Activated B cell treated with CpG ODN at 0.5 μM for 24 hours (primary cell): ENCODE measurements around the gene POLD4. TPM values are rescaled to one million over a fixed set of nuclear protein-coding genes. Genes with fewer than 3 reads are reported as not detected.
A peak's percentile ranks its signal among the peaks of the same experiment; 100 is the strongest.

Experiments
- ATAC-seq: fragments of 200-7000 bp; cut with Tn5 transposase; one replicate; pipeline ENCODE4 v1.10.0; 2021; ENCODE audit warnings: low read depth, mild to moderate bottlenecking, moderate library complexity
- CTCF ChIA-PET: fragments of 350-600 bp; sonication (Branson Sonifier 250); formaldehyde crosslinking; loops from one replicate; lab custom pipeline; 2021; ENCODE audit warnings: antibody characterized with exemption; lab: Charles Lee
- POLR2A ChIA-PET: fragments of 350-600 bp; sonication (Branson Sonifier 250); formaldehyde crosslinking; loops from one replicate; lab custom pipeline; 2021; ENCODE audit warnings: antibody characterized with exemption; lab: Charles Lee
- DNase-seq: peaks from one replicate; pipeline ENCODE4 v3.0.0; 2022
- H3K27ac Mint-ChIP-seq: one replicate; pipeline ENCODE4 v1.8.0; 2020; ENCODE audit warnings: mixed read lengths
- H3K27me3 Mint-ChIP-seq: one replicate; pipeline ENCODE4 v1.8.0; 2021; ENCODE audit warnings: mixed read lengths
- H3K36me3 Mint-ChIP-seq: one replicate; pipeline ENCODE4 v1.8.0; 2021; ENCODE audit warnings: low read depth, mixed read lengths
- H3K4me1 Mint-ChIP-seq: one replicate; pipeline ENCODE4 v1.8.0; 2021; ENCODE audit warnings: mixed read lengths
- H3K4me3 Mint-ChIP-seq: one replicate; pipeline ENCODE4 v1.8.0; 2020; ENCODE audit warnings: mild to moderate bottlenecking, mixed read lengths
- H3K9me3 Mint-ChIP-seq: one replicate; pipeline ENCODE4 v1.8.0; 2020; ENCODE audit warnings: mixed read lengths
- intact Hi-C: fragments of 100-400 bp; cut with micrococcal nuclease; formaldehyde crosslinking; loops from one replicate; pipeline ENCODE4 v1.15.1; 2024
- total RNA-seq: library from RNA; stranded (reverse); gene quantifications from 2 replicates; pipeline ENCODE4 v1.2.3, GENCODE V29; 2022
- TF ChIP-seq, protein P1 (sequence below): fragments of 200-600 bp; IDR thresholded peaks from one replicate; pipeline ENCODE4 v1.8.0; 2022; ENCODE audit warnings: antibody characterized with exemption, mild to moderate bottlenecking

POLD4 gene
- total RNA-seq, 1 donor from 2014 or later, result 166 TPM

- ChIA-PET POLR2A (interaction anchor here (1.0 to 26.3 kb wide), 6 partner anchors 13 to 87 kb away, joined by 3 to 1307 read pairs (median 4); partner anchors contain the start of genes ANKRD13D, CLCF1 and PPP1CA), CTCF (interaction anchor here (1.1 to 10.1 kb wide), 4 partner anchors 8 to 87 kb away, joined by 3 to 735 read pairs (median 8); partner anchors contain the start of gene CLCF1)
- Mint-ChIP-seq H3K9me3 (no peaks in the 10 kb centered on the region), H3K4me3 (no peak overlapping the region), H3K36me3 (peaks cover 13% of the 10 kb centered on the region), H3K4me1 (peaks cover 81% of the 10 kb centered on the region), H3K27me3 (no peaks in the 10 kb centered on the region), H3K27ac (peak overlapping the region; percentile 89)
- DNase-seq (no peak), ATAC-seq (no peak)
- intact Hi-C loops, result no loop called here
- TF ChIP-seq, protein P1, sequence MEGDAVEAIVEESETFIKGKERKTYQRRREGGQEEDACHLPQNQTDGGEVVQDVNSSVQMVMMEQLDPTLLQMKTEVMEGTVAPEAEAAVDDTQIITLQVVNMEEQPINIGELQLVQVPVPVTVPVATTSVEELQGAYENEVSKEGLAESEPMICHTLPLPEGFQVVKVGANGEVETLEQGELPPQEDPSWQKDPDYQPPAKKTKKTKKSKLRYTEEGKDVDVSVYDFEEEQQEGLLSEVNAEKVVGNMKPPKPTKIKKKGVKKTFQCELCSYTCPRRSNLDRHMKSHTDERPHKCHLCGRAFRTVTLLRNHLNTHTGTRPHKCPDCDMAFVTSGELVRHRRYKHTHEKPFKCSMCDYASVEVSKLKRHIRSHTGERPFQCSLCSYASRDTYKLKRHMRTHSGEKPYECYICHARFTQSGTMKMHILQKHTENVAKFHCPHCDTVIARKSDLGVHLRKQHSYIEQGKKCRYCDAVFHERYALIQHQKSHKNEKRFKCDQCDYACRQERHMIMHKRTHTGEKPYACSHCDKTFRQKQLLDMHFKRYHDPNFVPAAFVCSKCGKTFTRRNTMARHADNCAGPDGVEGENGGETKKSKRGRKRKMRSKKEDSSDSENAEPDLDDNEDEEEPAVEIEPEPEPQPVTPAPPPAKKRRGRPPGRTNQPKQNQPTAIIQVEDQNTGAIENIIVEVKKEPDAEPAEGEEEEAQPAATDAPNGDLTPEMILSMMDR, result no peak
Observed at GRCh38 chr11:67349457-67349856, 3.9 kb downstream of the POLD4 start.

DNA sequence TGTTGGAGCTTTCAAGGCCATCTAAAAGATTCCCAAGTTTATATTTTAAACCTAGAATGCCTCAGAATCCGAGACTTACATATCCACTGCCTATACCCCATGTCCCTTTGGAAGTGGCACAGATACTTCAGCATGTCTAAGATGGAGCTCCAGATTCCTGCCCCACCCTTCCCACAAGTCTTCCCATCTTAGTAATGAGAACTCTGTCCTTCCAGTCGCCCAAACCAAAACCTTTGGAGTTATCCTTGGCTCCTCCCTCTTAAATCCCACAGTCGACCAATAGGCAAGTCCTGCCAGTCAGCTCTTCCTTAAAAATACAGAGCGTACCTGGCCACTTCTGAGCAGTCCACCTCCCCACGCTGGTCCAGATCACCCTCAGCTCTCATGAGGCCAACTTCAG is 4.3 kb downstream of the POLD4 start:
- H3K4me3 Mint-ChIP-seq, result no peak overlapping the region
- POLR2A ChIA-PET, result interaction anchor here (1.0 to 26.3 kb wide), 5 partner anchors 13 to 87 kb away, joined by 3 to 1307 read pairs (median 4); partner anchors contain the start of genes ANKRD13D, CLCF1 and PPP1CA

DNA sequence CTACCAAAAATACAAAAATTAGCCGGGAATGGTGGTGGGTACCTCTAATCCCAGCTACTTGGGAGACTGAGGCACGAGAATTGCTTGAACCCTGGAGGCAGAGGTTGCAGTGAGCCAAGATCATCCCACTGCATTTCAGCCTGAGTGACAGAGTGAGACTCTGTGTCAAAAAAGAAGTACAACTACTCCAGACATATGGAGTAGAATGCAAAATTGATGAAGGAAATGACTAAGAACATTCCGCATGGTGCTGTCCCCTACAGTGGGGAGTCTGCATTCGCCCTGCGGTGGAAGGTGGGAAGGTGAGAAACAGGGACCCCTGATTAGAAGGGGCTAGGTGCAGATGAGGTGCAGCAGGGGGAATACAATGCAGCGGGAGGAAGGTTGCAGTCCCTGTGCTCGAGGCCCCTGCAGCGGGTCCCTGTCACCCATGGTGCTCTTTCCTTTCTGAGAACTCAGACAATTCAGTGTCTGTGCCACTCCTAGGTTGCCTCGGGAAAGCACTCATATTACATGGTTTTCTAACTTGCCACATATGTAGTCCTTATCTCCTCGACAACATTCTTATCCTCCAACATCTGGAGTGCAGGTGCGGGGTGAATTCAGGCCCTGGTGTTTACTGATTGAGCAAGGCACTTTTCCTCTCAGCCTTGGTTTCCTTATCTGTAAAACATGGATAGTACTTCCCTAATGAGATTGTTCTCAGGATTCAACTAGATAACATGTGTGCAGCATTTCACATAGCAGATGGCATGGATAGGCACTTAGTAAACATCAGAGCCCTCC is 5.2 kb downstream of the POLD4 start:
- Mint-ChIP-seq H3K4me1 (peaks cover 79% of the 10 kb centered on the region), H3K36me3 (peaks cover 10% of the 10 kb centered on the region), H3K27me3 (no peaks in the 10 kb centered on the region), H3K27ac (peak overlapping the region; percentile 89), H3K4me3 (no peak overlapping the region), H3K9me3 (no peaks in the 10 kb centered on the region)
- ChIA-PET CTCF (interaction anchor here (0.7 to 10.1 kb wide), 6 partner anchors 7 to 252 kb away, joined by 3 to 735 read pairs (median 44); partner anchors contain the start of genes CLCF1 and POLD4), POLR2A (interaction anchor here (0.8 to 26.3 kb wide), 4 partner anchors 29 to 80 kb away, joined by 3 to 1307 read pairs (median 42); partner anchors contain the start of genes CLCF1 and GRK2)
- intact Hi-C loops, result no loop called here
- ATAC-seq (no peak), DNase-seq (no peak)
- TF ChIP-seq, protein P1, result no peak

More for the DNA sequence above, 4.3 kb downstream of the POLD4 start:
- DNase-seq (no peak), ATAC-seq (no peak)
- Mint-ChIP-seq H3K9me3 (no peaks in the 10 kb centered on the region), H3K27me3 (no peaks in the 10 kb centered on the region), H3K36me3 (peaks cover 13% of the 10 kb centered on the region), H3K4me1 (peaks cover 81% of the 10 kb centered on the region), H3K27ac (peak overlapping the region; percentile 89)
- intact Hi-C loops, result no loop called here
- TF ChIP-seq, protein P1, result no peak
- CTCF ChIA-PET, result interaction anchor here (1.1 to 10.1 kb wide), 4 partner anchors 8 to 87 kb away, joined by 3 to 735 read pairs (median 8); partner anchors contain the start of gene CLCF1

DNA sequence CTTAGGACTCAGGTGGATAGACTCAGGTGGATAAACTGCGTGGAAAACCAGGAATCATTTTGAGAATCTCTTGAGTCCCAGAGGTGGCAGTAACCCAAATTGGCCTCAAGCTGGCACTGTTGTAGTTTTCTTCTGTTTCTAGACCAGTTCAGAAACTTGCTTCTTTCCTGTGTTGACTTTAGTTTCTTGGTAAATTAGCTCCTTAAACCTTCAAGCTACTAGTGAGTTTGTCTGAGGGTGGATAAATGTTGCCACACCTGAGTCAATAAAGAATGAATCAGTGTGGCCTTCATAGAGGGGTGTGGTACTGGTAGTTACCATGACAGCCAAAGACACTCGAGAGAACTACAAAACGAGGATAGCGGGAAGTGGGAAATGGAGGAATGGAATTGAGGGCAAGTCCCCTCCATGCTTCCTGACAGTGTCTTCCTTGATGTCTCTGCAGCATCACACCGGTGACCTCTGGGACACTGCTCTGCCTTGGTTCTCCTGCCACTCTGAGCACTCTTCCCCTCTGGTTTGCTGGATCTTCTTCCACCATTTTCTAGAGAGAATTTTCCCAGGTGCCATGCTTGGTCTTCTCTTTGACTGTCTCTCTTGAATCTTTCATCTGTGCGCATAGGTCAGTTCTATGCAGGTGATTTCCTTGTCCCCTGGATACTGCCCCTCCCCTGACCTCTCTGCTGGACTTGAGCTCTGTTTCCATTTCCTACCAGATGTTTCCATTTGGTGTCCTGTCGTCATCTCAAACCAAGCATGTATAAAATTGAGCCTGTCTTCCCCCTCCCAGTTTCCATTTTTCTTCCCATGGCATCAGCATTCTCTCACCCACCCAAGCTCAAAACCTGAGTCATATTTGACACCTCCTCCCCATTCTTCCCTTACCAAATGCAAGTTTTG is 7.2 kb downstream of the POLD4 start:
- H3K27ac Mint-ChIP-seq, result peak overlapping the region; percentile 88
- ATAC-seq, result peak; percentile 46
- H3K36me3 Mint-ChIP-seq, result no peaks in the 10 kb centered on the region
- intact Hi-C loops, result loop anchor here (1.0 kb wide), 1 partner anchor 36 kb away; no protein-coding TSS in a partner anchor
- ChIA-PET CTCF (interaction anchor here (0.6 to 7.4 kb wide), 20 partner anchors 9 to 514 kb away, joined by 3 to 200 read pairs (median 5); partner anchors contain the start of genes CLCF1, GRK2, POLD4 and RAD9A), POLR2A (interaction anchor here (0.6 to 4.9 kb wide), 20 partner anchors 8 to 257 kb away, joined by 3 to 65 read pairs (median 4); partner anchors contain the start of genes ANKRD13D, CLCF1, GRK2 and POLD4)
- no peak for DNase-seq
- TF ChIP-seq, protein P1, result no peak
- peaks cover 71% of the 10 kb centered on the region for H3K4me1 Mint-ChIP-seq
- no peak overlapping the region for H3K4me3 Mint-ChIP-seq
- H3K9me3 Mint-ChIP-seq, result no peaks in the 10 kb centered on the region
- H3K27me3 Mint-ChIP-seq, result no peaks in the 10 kb centered on the region
